Measurements from ENCODE around the gene ZMAT2.
A peak's percentile ranks its signal among the peaks of the same experiment; 100 is the strongest.
"Not testable (repeated sequence)": the region's sequence is repeated elsewhere in the genome, so short reads cannot be mapped to it uniquely, and the experiment has no call there.

Gene ZMAT2, protein sequence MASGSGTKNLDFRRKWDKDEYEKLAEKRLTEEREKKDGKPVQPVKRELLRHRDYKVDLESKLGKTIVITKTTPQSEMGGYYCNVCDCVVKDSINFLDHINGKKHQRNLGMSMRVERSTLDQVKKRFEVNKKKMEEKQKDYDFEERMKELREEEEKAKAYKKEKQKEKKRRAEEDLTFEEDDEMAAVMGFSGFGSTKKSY

DNA sequence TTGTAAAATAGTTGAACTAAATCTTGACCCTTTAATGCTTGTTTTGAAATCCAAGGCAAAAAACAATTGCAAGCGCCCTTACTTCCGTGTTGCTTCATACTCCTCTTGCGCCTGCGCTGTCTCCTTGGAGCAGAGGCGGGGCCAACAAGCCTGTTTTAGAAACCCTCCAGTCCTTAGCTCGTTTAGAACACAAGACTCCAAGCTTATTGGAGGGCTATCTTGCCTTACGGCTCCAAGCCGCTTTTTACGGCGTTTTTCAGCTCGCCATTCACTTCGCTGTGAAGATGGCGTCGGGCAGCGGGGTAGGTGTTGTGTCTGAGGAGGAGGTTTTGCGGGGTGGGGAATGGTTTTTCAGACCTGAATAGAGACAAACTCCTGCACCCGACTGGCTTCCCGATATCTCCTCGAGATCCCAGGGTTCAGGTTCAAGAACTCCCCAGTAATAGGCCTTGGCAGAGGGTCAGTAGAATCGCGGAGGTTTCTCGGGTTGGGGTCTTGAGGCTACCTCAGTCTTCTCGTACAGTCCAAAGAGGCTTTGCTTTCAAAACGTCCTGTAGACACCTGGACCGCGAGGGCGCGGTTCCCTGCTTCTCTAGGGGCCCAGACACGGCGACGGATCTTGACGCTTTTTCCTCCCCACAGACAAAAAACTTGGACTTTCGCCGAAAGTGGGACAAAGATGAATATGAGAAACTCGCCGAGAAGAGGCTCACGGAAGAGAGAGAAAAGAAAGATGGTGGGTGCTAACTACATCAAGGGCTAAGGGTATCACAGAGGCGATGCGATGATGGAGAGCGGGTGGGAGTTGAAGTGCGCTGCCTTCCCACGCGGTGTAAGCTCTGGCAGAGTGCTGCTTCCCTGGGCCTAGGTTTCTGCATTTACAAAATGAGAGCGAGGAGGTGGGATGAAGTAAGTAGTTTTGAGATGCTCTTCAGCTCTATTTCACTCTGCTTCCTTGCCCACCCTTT, at the start of gene ZMAT2:
ZMAT2 (plus strand) TSS at position 271 of the 968 bp plus-strand sequence; CDS start at position 285, 14 bp downstream.
- DNase-seq, result peak; percentile 90

DNA sequence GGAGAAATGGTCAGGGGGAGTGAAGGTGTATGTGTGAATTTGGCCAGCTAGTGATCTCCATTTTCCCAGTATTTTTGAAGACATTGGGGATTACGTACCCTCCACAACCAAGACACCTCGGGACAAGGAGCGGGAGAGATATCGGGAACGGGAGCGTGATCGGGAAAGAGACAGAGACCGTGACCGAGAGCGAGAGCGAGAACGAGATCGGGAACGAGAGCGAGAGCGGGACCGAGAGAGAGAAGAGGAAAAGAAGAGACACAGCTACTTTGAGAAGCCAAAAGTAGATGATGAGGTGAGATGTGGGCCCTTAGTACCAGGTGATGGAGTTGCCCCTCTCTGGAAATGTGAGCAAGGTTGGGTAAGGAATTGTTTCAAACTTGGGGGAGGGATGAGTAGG, 41.4 kb upstream of the ZMAT2 start:
- DNase-seq, result no peak

DNA sequence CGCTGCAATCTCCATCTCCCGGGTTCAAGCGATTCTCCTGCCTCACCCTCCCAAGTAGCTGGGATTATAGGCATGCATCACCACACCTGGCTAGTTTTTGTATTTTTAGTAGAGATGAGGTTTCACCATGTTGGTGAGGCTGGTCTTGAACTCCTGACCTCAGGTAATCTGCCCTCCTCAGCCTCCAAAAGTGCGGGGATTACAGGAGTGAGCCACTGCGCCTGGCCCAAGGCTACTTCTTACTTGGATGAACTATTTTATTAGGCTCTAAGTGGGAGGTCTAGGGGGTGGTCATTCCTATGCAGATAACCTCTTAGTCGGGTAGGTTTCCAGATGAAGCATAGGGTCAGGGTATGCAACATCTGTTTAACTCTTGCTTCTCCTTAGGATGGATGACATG, 39.9 kb upstream of the ZMAT2 start:
- DNase-seq, result not testable (repeated sequence)

DNA sequence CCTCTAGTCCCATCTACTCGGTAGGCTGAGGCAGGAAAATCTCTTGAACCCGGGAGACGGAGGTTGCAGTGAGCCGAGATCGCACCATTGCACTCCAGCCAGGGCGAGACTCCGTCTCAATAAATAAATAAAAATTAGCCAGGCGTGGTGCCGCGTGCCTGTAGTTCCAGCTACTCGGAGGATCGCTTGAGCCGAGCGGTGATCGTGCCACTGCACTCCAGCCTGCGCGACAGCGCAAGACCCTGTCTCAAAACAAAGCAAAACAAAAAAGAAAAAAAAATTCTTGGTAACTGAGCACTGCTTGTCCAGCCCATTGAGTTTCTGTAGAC, 36.3 kb upstream of the ZMAT2 start:
- no peak for DNase-seq

DNA sequence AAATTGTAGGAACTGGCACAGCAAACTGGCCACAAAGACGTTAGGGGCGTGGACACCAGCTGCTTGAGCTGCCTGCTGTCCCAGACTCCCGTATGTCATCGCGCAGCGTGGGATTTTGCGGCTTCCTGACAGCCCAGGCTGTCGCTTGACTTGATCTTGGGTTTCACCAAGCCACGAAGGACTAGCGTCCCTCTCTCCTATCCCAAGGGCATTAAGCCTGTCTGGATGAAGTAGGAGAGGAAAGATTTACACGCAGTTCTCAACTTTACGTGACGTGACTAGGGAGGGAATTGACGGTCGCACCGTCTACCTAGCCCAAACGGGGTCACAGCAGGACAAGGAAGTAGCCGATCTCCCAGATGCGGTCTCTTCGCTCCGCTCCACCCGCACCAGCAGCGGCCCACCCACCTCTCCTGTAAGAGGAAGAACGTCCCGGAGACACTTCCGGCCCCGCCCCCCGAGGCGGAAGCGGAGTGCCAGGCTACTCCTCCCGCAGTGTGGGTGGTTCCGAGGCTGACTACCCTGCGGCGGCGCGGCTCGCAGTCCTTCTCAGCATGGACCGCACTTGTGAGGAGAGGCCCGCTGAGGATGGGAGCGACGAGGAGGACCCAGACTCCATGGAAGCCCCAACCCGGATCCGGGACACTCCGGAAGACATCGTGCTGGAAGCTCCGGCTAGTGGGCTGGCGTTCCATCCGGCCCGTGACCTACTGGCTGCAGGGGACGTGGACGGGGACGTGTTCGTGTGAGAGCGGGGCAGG, 35.7 kb upstream of the ZMAT2 start, which contains the start of gene WDR55:
WDR55 (plus strand) TSS at position 546 of the 761 bp plus-strand sequence; CDS start at position 555, 9 bp downstream.
- peak; percentile 92 for DNase-seq

DNA sequence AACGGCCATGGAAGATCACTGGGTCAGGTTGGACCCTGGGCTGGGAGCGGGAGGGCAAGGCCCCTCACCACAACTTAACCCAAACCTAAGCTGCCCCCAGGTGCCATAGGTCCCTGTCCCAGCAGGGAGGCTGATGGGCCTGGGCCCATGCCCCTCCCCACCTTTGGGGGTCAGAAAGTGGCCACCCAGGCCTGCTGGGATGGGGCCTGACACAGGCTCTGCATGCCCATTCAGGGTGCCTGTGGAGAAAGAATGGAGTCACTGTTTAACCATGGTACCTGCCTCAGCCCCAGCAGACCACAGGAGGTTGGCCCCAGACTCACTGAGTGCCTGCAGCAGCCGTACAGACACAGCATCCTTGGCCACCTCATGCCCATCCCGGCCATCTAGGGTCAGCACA, 29.2 kb upstream of the ZMAT2 start:
- DNase-seq, result not testable (repeated sequence)

DNA sequence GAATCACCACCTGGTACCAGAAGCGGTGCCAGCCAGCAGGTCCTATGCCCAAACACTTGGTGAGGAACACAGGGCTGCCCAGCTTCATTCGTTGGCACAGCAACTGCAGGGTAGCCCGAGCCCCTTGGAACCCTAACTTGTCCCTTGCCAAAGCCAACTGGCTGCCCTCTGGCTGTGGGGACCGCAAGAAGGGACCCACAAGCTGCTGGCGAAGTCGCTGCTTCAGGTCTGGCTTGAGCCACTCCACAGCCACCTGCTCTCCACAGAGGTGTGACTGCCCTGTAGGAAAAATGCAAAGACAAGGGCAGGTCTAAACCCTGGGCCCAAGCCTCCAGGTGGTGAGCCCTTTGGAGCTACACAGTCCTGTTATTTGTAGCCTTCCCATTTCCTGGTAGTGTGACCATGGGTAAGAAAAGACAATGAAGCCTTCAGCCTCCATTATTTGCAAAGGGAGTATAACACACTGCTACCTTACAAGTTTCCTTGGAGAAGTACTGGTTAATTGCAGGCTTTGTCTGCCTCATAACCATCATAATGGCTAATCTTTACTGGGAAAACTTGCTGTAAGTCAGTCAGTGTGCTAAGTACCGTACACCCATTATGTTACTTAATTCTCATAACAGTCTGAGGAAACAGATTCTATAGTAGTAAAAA, 28.6 kb upstream of the ZMAT2 start:
- no peak for DNase-seq

DNA sequence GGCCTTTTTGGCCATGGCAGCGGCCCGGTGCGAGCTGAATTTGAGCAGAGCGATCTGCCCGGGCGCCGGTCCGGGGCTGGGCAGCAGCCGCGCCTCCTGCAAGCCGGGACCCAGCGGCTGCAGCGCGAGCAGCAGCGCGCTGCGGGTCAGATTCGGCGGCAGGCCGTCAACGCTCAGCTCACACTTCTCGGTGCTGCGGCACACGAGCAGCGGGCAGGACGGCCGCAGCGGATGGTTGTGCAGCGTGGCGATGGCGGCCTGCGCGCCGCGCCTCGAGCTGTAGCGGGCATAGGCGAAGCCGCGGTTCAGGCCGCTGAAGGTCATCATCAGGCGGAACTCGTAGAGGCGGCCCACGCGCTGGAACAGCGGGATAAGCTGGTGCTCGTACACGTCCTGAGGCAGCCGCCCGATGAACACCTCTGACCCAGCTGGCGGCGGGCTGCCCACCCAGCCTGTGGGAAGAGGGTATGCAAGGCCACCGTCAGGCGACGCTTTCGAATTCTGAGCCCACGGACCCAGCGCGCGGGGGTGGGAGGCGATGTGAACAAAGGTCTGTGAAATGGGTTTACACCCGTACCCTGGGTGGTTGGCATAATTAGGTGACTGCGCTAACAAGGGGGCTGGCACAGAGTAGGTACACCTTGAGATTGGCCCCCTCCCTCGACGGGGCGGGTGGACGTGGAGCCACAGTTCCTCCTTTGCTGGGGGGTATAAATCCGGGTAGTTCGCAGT, 27.6 kb upstream of the ZMAT2 start:
- DNase-seq, result no peak

DNA sequence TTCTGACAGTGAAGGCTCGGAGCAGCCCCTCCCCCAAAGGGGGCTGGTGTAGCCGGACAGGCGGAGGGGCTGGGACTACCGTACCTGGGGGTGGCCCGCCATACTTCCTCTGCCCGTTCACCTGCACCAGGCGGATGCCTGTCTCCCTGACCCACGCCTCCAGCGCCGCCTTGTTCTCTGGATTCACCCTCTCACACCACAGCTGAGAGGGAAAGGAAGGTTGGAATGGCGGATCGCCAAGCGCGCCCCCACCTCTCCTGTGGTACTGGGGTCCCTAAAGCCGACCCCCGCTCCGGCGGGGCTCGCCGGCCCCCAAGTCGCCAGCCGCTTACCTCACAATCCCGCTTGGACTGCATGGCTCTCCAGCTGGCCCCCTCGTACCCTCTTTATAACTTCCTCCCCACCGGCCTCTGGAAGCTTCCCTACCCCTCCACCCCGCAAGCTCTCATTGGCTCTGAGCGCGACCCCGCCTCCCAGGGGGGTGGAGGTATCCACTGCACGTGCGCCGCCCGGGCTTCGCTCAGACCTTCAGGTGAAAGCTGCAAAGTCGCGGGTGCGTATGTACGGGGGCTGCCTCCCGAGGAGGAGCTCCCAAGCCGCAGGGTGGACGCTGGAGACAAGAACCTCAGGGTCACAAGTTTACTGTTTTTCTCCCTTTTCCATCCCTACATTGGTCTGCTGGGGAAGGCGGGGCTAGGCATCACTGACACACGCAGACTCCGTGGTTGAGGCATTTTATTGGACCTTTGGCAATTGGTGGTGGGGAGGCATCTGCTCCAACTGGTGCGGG, 26.9 kb upstream of the ZMAT2 start, which contains the start of gene DND1:
DND1 (minus strand) TSS at position 390 of the 790 bp plus-strand sequence; CDS start at position 356, 34 bp downstream.
- DNase-seq, result no peak

DNA sequence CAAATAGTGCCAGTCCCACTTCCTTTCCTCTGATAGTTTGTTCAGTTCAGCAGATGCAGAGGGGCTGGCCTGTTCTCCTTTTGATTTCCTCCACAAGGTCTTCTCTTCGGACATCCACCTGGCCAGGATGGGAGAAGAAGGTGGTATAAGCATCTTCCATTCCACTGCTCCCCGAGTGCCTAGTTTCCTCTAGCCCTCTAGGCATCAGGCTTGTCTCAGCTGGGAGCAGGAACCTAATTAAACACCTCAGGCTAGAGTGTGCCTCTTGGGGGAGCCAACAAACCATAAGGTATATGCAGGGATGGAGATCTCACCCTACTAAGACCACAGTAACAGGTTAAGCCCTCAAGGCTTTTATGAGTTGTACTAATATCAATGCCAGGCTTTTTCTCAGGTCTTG, 26.0 kb upstream of the ZMAT2 start:
- DNase-seq, result no peak

DNA sequence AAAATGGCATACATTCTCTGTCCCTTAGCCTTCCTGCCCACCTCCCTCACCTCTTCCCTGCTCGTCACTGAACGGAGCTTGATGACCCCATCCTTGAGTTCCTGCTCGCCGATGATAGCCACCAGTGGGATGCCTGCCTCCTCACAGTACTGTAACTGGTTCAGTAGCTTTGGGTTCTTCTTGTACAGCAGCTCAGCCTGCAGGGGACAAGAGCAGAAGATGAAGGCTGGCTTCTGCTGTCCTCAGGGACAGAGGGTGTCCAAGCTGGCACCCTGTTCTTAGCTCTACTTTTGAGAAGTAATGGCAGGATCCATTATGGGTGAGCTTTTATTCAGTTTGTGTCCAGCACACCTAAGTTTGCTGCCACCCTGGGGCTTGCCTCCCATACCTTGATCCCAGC, 25.6 kb upstream of the ZMAT2 start:
- no peak for DNase-seq

DNA sequence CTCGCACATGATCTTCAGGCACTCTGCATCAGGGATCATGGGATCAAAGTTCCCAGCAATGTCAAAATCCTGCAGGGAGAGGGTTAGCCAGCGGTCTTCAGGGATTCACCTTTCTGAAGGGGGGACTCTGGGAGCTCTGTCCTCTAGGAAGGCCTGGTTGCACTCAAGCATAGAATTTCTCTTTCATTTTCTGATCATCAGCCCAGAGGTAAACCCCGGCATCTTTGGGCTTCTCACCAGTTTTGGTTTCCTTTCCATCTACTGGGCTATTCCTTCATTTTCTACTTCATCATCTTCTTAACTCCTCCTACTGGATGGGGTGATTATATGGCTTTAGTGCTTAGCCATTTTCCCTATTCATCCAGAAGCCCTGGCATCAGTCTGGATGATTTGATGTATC, 22.3 kb upstream of the ZMAT2 start:
- no peak for DNase-seq

DNA sequence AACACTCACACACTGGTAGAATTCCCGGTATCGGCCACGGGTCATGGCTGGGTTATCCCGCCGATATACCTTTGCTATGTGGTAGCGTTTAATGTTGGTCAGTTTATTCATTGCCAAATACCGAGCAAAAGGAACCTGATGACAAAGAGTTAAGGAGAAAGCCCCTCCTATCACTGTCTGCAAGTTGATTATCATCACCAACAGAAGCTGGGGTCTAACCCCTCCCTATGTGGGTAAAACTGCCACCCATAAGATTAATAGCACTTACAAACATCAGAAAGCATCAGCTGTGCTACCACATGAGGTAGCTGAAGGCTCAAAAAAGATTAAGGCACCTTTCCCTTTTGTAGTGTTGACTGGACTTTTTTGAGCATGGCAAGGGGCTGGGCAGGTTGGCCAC, 21.3 kb upstream of the ZMAT2 start:
- DNase-seq, result no peak

DNA sequence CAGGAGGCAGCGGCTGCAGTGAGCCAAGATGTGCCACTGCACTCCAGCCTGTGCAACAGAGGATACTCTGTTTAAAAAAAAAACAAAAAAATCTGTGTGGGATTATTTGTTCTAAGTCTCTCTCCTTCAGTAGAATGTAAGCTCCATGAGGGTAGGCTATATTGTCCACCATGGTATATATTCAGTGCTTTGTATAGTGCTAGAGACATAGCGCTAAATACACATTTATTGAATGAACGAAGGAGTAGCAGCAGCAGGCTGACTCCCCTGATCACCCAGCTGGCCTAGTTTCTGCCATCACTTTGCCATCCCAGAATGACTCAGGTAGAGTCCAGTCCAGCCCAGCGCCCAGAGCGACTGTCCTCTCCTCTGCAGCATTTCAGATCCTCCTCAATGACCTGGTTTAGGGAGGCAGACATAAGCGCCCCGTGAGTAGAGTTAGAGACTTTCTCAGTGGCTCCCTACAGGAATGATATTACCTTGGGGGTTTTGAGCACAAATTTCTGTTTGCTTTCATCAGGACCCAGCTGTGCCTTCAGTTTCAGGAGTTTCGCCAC, 9.8 kb upstream of the ZMAT2 start:
- DNase-seq, result no peak

DNA sequence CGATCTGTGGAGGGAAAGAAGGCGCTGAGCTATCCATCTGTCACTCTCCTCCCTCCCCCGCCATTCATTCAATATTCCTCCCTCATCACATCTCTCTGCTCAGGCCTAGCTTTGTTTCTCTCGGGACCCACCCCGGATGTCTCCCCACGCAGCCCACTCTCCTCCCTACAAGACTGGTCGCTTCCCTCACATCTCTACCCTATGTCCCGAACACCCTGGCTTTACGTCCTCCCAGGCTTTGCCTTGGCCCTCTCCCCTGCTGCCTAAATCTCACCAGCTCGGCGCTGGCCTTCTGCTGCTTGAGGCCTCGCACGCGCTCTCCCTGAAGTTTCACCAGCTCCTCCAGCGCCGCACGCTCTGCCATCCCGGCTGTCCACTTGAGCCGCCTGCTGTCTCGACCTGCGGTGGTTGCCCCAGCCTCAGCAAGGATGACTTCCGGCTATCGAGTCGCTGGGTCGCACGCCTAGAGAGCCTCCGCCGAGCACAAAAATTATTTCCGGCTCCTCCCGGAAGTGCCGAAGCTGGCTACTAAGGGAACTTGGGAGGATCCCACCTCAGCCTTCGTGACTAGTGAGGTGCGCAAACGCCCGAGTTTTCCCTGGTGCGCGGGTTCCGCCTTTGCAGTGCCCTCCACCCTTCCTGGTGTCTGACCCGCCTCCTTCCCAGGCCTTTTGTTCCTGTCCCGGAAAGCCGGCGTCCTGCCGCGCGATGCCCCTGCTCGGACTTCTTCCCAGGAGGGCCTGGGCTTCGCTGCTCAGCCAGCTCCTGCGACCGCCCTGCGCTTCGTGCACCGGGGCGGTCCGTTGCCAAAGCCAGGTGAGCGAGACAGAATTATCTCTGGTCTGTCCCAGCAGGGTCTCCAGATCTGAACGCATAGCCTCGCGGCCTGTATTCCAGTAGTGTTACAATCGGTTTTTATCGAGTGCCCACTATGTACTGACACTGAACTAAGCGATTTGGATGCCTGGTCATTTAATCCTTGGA, 9.0 kb upstream of the ZMAT2 start, which contains the start of the genes HARS1 and HARS2:
HARS1 (minus strand) TSS at position 430 of the 984 bp plus-strand sequence; CDS start at position 364, 66 bp downstream.
HARS2 (plus strand) TSS at position 515 of the 984 bp plus-strand sequence; CDS start at position 709, 194 bp downstream.
- DNase-seq, result peak; percentile 74

DNA sequence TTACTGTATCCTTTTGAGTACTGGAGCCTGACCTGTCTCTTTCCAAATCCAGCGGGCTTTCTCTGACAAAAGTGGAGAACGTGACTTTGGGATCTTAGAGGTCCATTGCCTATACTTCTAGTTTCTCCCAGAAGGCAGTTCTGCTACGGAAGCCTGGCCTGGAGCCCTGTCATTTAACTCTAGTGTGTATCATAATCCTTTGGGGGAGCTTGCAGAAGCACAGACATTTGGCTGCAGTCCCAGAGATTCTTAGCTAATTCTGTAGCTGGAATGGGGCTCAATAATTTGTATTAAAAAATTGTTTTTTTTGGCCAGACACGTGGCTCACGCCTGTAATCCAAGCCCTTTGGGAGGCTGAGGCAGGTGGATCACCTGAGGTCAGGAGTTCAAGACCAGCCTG, 6.0 kb upstream of the ZMAT2 start:
- no peak for DNase-seq

DNA sequence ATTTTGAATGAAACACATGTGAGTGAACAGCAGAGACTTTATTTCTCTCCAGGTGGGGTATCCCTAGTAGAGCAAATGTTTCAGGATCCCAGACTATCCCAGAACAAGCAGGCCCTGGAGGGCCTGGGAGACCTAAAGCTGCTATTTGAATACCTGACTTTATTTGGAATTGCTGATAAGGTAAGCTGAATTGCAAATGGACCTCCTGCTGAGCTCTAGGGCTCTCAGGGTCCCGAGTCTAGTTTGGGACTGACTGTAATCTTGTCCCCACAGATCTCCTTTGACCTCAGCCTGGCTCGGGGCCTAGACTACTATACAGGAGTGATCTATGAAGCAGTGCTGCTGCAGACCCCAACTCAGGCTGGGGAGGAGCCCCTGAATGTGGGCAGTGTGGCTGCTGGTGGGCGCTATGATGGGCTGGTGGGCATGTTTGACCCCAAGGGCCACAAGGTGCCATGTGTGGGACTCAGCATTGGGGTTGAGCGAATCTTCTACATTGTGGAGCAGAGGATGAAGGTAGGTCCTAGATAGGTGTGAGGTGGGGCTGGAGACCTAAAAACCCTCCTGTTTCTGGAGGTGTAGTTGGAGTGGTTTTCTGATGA, 3.3 kb upstream of the ZMAT2 start:
- no peak for DNase-seq

DNA sequence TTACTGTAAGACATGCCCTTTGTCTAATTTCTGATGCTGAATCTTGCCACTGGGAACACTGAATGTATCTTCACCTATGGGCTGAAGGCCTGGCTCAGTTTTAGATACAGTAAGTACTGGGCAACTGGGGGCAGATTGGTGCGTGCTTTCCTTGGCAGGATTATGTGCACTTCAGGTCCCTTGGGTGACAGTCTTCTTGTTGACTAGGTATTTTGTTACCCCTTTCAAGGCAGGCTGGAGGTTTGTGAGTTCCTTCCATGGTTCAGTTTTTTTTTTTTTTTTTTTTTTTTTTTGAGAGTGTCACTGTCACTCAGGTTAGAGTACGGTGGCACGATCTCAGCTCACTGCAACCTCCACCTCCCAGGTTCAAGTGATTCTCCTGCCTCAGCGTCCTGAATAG, 7.6 kb downstream of the ZMAT2 start:
- DNase-seq, result no peak

DNA sequence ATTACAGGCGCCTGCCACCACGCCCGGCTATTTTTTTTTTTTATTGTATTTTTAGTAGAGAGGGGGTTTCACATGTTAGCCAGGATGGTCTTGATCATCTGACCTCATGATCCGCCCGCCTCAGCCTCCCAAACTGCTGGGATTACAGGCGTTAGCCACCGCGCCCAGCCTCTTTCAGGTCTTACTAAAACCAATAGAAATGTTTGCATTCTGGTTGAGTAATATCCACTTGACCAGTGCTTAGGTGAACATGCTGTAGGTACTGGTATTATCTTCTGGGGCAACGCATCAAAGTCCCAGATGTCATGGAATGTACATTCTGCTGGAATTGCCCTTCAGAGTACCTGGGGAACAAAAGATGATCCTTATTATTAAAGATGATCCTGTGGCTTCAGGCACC, 8.5 kb downstream of the ZMAT2 start:
- DNase-seq, result not testable (repeated sequence)
